Activated B cell treated with CpG ODN at 0.5 μM for 24 hours (primary cell): Measurements from ENCODE around the gene FOXJ2. TPM values are rescaled to one million over a fixed set of nuclear protein-coding genes. Genes with fewer than 3 reads are reported as not detected.

Experiments
- ATAC-seq: fragments of 200-7000 bp; cut with Tn5 transposase; one replicate; pipeline ENCODE4 v1.10.0; 2021; ENCODE audit warnings: low read depth, mild to moderate bottlenecking, moderate library complexity
- CTCF ChIA-PET: fragments of 350-600 bp; sonication (Branson Sonifier 250); formaldehyde crosslinking; loops from one replicate; lab custom pipeline; 2021; ENCODE audit warnings: antibody characterized with exemption; lab: Charles Lee
- POLR2A ChIA-PET: fragments of 350-600 bp; sonication (Branson Sonifier 250); formaldehyde crosslinking; loops from one replicate; lab custom pipeline; 2021; ENCODE audit warnings: antibody characterized with exemption; lab: Charles Lee
- DNase-seq: peaks from one replicate; pipeline ENCODE4 v3.0.0; 2022
- H3K27ac Mint-ChIP-seq: one replicate; pipeline ENCODE4 v1.8.0; 2020; ENCODE audit warnings: mixed read lengths
- H3K27me3 Mint-ChIP-seq: one replicate; pipeline ENCODE4 v1.8.0; 2021; ENCODE audit warnings: mixed read lengths
- H3K36me3 Mint-ChIP-seq: one replicate; pipeline ENCODE4 v1.8.0; 2021; ENCODE audit warnings: low read depth, mixed read lengths
- H3K4me1 Mint-ChIP-seq: one replicate; pipeline ENCODE4 v1.8.0; 2021; ENCODE audit warnings: mixed read lengths
- H3K4me3 Mint-ChIP-seq: one replicate; pipeline ENCODE4 v1.8.0; 2020; ENCODE audit warnings: mild to moderate bottlenecking, mixed read lengths
- H3K9me3 Mint-ChIP-seq: one replicate; pipeline ENCODE4 v1.8.0; 2020; ENCODE audit warnings: mixed read lengths
- intact Hi-C: fragments of 100-400 bp; cut with micrococcal nuclease; formaldehyde crosslinking; loops from one replicate; pipeline ENCODE4 v1.15.1; 2024
- total RNA-seq: library from RNA; stranded (reverse); gene quantifications from 2 replicates; pipeline ENCODE4 v1.2.3, GENCODE V29; 2022
- TF ChIP-seq, protein P1 (sequence below): fragments of 200-600 bp; IDR thresholded peaks from one replicate; pipeline ENCODE4 v1.8.0; 2022; ENCODE audit warnings: antibody characterized with exemption, mild to moderate bottlenecking

The FOXJ2 gene
- total RNA-seq, 1 donor from 2014 or later, result 13.6 TPM

DNA sequence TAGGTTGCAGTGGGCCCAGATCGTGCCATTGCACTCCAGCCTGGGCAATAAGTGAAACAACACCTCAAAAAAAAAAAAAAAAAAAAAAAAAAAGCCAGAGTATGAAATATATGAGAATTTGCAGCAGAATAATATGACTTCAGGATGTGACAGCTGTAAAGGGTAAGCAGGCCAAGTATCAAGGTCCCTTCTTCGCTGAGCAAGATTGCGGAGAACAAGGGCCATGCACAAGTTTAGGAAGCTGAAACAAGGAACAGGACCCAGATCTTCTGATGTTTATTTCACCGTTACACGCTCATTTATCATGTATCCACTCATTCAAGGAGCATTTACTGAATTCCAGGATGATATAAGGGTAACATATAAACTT lies 659 bp upstream of the FOXJ2 start:
- ChIA-PET POLR2A (interaction anchor here (1.0 to 2.7 kb wide), 4 partner anchors 61 to 99 kb away, joined by 4 to 8 read pairs (median 6); no protein-coding TSS in a partner anchor), CTCF (interaction anchor here (1.4 kb wide), 1 partner anchor 15 kb away, joined by 5 read pairs; no protein-coding TSS in a partner anchor)
- intact Hi-C loops, result loop anchor here (1.0 to 10.0 kb wide), 3 partner anchors 15 to 363 kb away; partner anchors contain the start of gene NECAP1
- H3K27ac Mint-ChIP-seq, result peak overlapping the region; percentile 74
- ATAC-seq, result no peak
- H3K9me3 Mint-ChIP-seq, result no peaks in the 10 kb centered on the region
- no peaks in the 10 kb centered on the region for H3K27me3 Mint-ChIP-seq
- TF ChIP-seq, protein P1, sequence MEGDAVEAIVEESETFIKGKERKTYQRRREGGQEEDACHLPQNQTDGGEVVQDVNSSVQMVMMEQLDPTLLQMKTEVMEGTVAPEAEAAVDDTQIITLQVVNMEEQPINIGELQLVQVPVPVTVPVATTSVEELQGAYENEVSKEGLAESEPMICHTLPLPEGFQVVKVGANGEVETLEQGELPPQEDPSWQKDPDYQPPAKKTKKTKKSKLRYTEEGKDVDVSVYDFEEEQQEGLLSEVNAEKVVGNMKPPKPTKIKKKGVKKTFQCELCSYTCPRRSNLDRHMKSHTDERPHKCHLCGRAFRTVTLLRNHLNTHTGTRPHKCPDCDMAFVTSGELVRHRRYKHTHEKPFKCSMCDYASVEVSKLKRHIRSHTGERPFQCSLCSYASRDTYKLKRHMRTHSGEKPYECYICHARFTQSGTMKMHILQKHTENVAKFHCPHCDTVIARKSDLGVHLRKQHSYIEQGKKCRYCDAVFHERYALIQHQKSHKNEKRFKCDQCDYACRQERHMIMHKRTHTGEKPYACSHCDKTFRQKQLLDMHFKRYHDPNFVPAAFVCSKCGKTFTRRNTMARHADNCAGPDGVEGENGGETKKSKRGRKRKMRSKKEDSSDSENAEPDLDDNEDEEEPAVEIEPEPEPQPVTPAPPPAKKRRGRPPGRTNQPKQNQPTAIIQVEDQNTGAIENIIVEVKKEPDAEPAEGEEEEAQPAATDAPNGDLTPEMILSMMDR, result no peak
- peak overlapping the region; percentile 86 for H3K4me3 Mint-ChIP-seq
- peaks cover 47% of the 10 kb centered on the region for H3K4me1 Mint-ChIP-seq
- peaks cover 3% of the 10 kb centered on the region for H3K36me3 Mint-ChIP-seq
- no peak for DNase-seq

DNA sequence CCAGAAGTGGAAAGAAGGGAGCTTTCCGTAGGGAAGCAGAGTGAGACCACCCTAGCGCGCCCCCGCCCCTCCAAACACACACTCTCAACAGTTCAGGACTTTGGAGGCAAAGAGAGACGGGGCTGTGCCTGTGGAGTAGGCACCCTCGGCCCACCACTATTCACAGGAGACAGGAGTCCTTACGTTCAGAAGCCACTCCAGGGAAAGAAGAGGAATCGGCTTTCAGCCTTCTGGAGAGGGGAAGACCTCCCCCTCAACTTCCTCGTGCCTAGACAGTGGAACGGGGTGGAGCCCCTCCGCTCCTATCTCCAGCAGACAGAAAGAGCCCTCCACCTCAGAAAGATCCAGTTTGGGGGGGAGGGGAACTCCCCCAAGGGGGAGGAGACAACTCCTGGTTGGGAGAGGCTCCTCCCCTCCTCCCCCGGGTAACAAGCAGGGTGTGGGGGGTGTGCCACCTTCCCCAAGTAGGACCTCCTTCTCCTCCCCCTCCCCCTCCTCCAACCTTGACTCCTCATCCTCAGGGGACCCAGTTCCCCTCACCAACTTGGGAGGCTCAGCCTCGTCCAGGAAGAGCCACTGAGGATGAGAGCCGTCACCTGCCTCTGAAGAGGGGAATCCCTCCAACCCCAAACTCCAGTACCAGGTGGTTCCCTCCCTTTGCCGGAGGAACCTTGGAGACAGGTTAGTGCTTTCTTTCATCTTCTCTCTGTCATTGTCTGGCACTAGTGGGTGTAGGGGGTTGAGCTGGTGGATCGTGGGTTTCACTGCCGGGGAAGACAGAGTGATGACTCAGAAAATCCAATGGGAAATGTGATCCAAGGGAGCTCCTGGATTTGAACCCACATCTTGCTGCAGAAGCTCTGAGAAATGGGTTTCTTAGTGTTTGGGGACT lies 883 bp downstream of the FOXJ2 start:
- H3K4me1 Mint-ChIP-seq, result peaks cover 58% of the 10 kb centered on the region

DNA sequence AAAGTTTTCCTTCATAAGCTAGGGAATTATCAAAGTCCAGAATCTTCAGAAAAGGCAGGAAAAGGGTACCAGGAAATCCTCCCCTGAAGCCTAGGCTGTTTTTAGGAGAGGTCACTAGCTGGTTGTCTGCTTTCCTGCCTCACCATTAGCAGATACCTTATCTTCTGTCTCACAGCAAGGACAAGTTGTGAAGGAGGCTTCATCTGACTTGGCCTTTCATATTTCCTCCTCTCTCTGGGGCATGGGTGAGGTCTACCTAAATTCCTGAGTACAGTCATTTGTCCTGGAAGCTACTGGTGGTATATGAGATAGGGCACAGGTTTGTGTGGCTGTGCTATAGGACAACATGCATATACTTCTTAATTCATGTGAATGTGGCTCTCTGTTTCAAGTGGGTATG lies 2.3 kb downstream of the FOXJ2 start:
- H3K27me3 Mint-ChIP-seq, result no peaks in the 10 kb centered on the region
- H3K4me3 Mint-ChIP-seq, result peak overlapping the region; percentile 85
- H3K36me3 Mint-ChIP-seq, result peaks cover 2% of the 10 kb centered on the region
- CTCF ChIA-PET, result interaction anchor here (1.5 to 4.3 kb wide), 2 partner anchors 12 to 101 kb away, joined by 5 to 19 read pairs; no protein-coding TSS in a partner anchor
- TF ChIP-seq, protein P1, result no peak
- H3K27ac Mint-ChIP-seq, result peak overlapping the region; percentile 65
- POLR2A ChIA-PET, result interaction anchor here (0.6 to 2.7 kb wide), 4 partner anchors 53 to 101 kb away, joined by 3 to 8 read pairs (median 4); no protein-coding TSS in a partner anchor
- ATAC-seq, result no peak
- no peaks in the 10 kb centered on the region for H3K9me3 Mint-ChIP-seq
- peaks cover 69% of the 10 kb centered on the region for H3K4me1 Mint-ChIP-seq
- intact Hi-C loops, result loop anchor here (10.0 kb wide), 1 partner anchor 360 kb away; no protein-coding TSS in a partner anchor
- no peak for DNase-seq

More for the DNA sequence above, 883 bp downstream of the FOXJ2 start:
- Mint-ChIP-seq H3K9me3 (no peaks in the 10 kb centered on the region), H3K27me3 (no peaks in the 10 kb centered on the region), H3K27ac (peak overlapping the region; percentile 68), H3K36me3 (no peaks in the 10 kb centered on the region), H3K4me3 (peak overlapping the region; percentile 85)
- intact Hi-C loops, result loop anchor here (2.0 to 10.0 kb wide), 2 partner anchors 13 to 361 kb away; no protein-coding TSS in a partner anchor
- DNase-seq, result peak; percentile 29
- ATAC-seq, result peak; percentile 11
- ChIA-PET POLR2A (interaction anchor here (0.6 to 2.7 kb wide), 4 partner anchors 63 to 100 kb away, joined by 3 to 8 read pairs (median 6); partner anchors contain the start of gene SLC2A3), CTCF (interaction anchor here (0.9 to 1.5 kb wide), 2 partner anchors 12 to 100 kb away, joined by 4 to 5 read pairs; no protein-coding TSS in a partner anchor)
- TF ChIP-seq, protein P1, result no peak

DNA sequence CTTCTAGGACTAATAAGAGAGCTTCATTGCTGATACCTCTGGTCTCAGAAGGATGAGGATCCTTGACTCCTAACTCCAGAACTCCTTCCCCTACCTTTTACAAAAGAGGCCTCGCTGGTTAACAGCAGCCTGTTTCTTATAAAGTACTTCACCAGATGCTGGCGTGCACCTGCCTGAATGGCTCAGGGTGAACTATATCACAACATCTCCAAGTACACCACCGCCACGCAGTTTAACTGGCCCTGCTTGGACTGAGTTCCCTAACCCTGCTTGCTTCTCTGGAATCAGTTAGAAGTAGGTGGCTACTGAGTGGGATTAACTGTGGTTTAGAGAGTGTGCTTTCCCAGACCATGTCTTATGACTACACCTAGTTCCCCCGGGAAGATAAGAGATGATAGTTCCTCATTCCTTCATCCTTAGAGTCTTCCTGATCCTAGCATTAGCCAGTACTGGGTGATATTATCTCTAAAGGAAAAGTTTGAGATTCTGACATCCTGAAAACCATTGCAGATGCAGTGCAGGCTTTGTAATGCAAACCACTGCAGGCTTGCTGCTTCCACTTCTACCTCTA lies 3.0 kb downstream of the FOXJ2 start:
- Mint-ChIP-seq H3K4me3 (no peak overlapping the region), H3K36me3 (peaks cover 9% of the 10 kb centered on the region), H3K27ac (peak overlapping the region; percentile 65), H3K4me1 (peaks cover 69% of the 10 kb centered on the region), H3K27me3 (no peaks in the 10 kb centered on the region), H3K9me3 (no peaks in the 10 kb centered on the region)
- intact Hi-C loops, result loop anchor here (2.0 to 10.0 kb wide), 2 partner anchors 13 to 359 kb away; no protein-coding TSS in a partner anchor
- TF ChIP-seq, protein P1, result no peak
- ChIA-PET CTCF (interaction anchor here (0.8 to 4.3 kb wide), 3 partner anchors 11 to 102 kb away, joined by 3 to 19 read pairs (median 4); no protein-coding TSS in a partner anchor), POLR2A (interaction anchor here (1.2 kb wide), 1 partner anchor 10 kb away, joined by 4 read pairs; no protein-coding TSS in a partner anchor)
- no peak for DNase-seq
- no peak for ATAC-seq
